ENCODE measurements around the gene CFAP70. TPM values are rescaled to one million over a fixed set of nuclear protein-coding genes. Genes with fewer than 3 reads are reported as not detected.

Gene CFAP70
- 10 to 100 TPM in 3 of 4 donors, 1 to 10 TPM in 1; 9.9 to 12.5 (median 11.7) TPM for total RNA-seq

GRCh38 chr10:73358331-73359279 lies at the start of gene CFAP70:
Gene CFAP70 (minus strand): TSS chr10:73358864. CDS start chr10:73354796, 4,068 bp downstream.
- H3K4me3 ChIP-seq (replicated peaks in 1 of 3) = peak within 1 kb of the TSS; percentile 13 to 97 (median 53)
- H3K9me3 ChIP-seq = no peaks in the 10 kb centered on the region
- peak; percentile 92 to 94 for DNase-seq
- 1% methylated on average over 41 to 45 of the region's 45 CpGs for WGBS, 2 donors
- intact Hi-C loops (cut with DNase I) = no loop called here
- TF ChIP-seq POLR2A (IDR thresholded peaks at IDR 0.05) = peak in 1 of 2 donors; percentile 46
- TF ChIP-seq, protein P1, sequence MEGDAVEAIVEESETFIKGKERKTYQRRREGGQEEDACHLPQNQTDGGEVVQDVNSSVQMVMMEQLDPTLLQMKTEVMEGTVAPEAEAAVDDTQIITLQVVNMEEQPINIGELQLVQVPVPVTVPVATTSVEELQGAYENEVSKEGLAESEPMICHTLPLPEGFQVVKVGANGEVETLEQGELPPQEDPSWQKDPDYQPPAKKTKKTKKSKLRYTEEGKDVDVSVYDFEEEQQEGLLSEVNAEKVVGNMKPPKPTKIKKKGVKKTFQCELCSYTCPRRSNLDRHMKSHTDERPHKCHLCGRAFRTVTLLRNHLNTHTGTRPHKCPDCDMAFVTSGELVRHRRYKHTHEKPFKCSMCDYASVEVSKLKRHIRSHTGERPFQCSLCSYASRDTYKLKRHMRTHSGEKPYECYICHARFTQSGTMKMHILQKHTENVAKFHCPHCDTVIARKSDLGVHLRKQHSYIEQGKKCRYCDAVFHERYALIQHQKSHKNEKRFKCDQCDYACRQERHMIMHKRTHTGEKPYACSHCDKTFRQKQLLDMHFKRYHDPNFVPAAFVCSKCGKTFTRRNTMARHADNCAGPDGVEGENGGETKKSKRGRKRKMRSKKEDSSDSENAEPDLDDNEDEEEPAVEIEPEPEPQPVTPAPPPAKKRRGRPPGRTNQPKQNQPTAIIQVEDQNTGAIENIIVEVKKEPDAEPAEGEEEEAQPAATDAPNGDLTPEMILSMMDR (IDR thresholded peaks at IDR 0.05) = no peak
- no peaks in the 10 kb centered on the region for H3K27me3 ChIP-seq
- no peaks in the 10 kb centered on the region for H3K36me3 ChIP-seq
- H3K4me1 ChIP-seq = peaks cover 0 to 6% of the 10 kb centered on the region in 2 donors
- peak within 1 kb of the TSS in 1 of 3 donors; percentile 1 for H3K27ac ChIP-seq

DNA sequence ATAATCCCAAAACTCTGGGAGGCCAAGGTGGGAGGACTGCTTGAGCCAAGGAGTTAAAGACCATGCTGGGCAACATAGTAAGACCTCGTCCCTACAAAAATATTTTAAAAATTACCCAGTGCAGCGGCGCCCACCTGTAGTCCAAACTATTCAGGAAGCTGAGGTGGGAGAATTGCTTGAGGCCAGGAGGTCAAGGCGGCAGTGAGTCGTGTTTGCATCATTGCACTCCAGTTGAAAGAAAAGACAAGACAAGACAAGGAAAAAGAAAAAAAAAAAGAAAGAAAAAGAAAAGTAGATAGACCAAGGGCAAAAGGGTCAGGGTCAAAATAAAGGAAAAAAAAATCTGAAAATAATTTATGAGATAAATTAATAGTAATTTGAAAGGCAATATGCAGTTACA lies 49.4 kb upstream of the CFAP70 start:
- WGBS, 2 donors = 92 to 95% methylated on average over 5 of the region's 5 CpGs
- peaks cover 8 to 21% of the 10 kb centered on the region in 2 donors for H3K4me1 ChIP-seq
- H3K9me3 ChIP-seq = no peaks in the 10 kb centered on the region

GRCh38 chr10:73407495-73407894 lies 48.8 kb upstream of the CFAP70 start:
- TF ChIP-seq POLR2A (IDR thresholded peaks at IDR 0.05) = no peak
- TF ChIP-seq, protein P1 (IDR thresholded peaks at IDR 0.05) = no peak
- peaks cover 7 to 16% of the 10 kb centered on the region in 2 donors for H3K4me1 ChIP-seq
- WGBS, 2 donors = 83 to 92% methylated on average over 1 of the region's 1 CpG
- no peak overlapping the region for H3K4me3 ChIP-seq (replicated peaks in 1 of 3)
- H3K27ac ChIP-seq = no peak overlapping the region
- H3K36me3 ChIP-seq = no peaks in the 10 kb centered on the region
- DNase-seq = no peak
- no peaks in the 10 kb centered on the region for H3K9me3 ChIP-seq
- H3K27me3 ChIP-seq = no peaks in the 10 kb centered on the region
- intact Hi-C loops (cut with DNase I) = no loop called here

More for the DNA sequence above, 49.4 kb upstream of the CFAP70 start:
- Histone ChIP-seq H3K27ac (no peak overlapping the region), H3K4me3 (replicated peaks in 1 of 3) (no peak overlapping the region), H3K36me3 (no peaks in the 10 kb centered on the region), H3K27me3 (no peaks in the 10 kb centered on the region)
- intact Hi-C loops (cut with DNase I) = no loop called here
- no peak for DNase-seq
- no peak for TF ChIP-seq POLR2A (IDR thresholded peaks at IDR 0.05)
- TF ChIP-seq, protein P1 (IDR thresholded peaks at IDR 0.05) = no peak

GRCh38 chr10:73406846-73407245 lies 48.2 kb upstream of the CFAP70 start:
- 78% methylated on average over 5 of the region's 5 CpGs for WGBS, 2 donors
- no peaks in the 10 kb centered on the region for H3K36me3 ChIP-seq
- no peaks in the 10 kb centered on the region for H3K9me3 ChIP-seq
- H3K4me1 ChIP-seq = peaks cover under 1 to 9% of the 10 kb centered on the region in 2 donors
- no peaks in the 10 kb centered on the region for H3K27me3 ChIP-seq
- intact Hi-C loops (cut with DNase I) = no loop called here
- H3K4me3 ChIP-seq (replicated peaks in 1 of 3) = no peak overlapping the region
- H3K27ac ChIP-seq = no peak overlapping the region
- DNase-seq = no peak
- TF ChIP-seq, protein P1 (IDR thresholded peaks at IDR 0.05) = no peak
- no peak for TF ChIP-seq POLR2A (IDR thresholded peaks at IDR 0.05)

DNA sequence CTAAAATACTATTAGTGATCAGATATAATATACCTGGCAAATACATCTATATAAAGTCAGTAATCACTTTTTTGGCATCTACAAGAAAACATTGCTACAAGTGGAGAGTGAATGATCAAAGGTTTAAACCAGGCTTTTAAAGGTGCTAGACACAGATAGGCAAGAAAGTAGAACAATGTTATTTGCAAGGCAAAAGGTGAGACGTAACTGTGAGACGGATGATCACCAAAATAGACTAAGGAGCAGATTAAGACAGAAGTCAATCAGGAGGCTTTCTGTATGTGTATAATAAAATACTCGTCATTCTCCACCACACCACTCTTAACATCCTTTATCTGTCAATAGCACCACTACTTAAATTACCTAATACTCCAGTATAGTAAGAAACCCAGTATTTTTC lies 46.9 kb upstream of the CFAP70 start:
- no peaks in the 10 kb centered on the region for H3K9me3 ChIP-seq
- WGBS, 2 donors = 96 to 98% methylated on average over 3 of the region's 3 CpGs
- no peak for DNase-seq
- H3K27ac ChIP-seq = no peak overlapping the region
- no peak overlapping the region for H3K4me3 ChIP-seq (replicated peaks in 1 of 3)
- H3K27me3 ChIP-seq = no peaks in the 10 kb centered on the region
- H3K4me1 ChIP-seq = peaks cover 0 to 3% of the 10 kb centered on the region in 2 donors
- no peaks in the 10 kb centered on the region for H3K36me3 ChIP-seq
- intact Hi-C loops (cut with DNase I) = no loop called here
- TF ChIP-seq, protein P1 (IDR thresholded peaks at IDR 0.05) = no peak

Measured in thyroid gland (tissue), 4 donors.